Measurements from ENCODE around the gene THRA.

The THRA gene

DNA sequence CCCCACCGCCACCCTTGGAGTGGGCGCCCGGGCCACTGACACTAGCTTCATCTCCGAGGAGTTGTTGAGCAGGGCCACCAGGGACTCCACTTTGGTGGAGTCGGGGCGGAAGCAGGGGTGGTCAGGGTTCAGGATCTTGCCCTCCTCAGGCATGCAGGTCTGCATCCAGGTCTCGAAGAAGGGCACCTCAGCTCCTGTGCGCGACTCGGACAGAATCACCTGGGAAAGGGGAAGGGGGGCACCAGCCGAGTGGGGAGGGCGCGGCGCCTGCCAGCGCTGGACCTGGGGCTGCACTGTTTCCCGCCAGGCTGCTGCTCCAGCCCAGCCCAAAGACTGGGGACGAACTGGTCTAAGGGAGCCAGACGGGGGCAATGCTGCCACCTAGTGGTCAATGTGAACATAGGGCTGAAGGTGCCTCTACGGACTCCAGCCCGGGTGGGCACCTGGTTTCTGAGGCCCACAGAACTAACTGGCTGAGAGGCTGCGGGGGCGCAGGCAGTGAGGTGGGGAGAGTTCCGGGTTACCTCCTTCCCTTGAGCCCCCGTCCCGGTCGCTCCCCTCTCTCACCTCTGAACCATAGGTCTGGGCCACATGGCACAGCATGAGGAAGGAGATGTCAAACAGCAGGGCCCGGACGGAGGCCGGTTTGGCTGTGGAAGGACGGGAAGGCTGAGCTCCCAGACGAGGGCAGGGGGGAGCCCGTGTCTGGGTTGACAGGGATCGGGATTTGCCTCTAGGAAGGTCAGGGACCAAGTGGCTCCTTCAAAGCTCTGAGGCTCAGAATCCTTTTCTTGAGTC lies 35.8 kb upstream of the THRA start:
- peak; percentile 68 for DNase-seq

DNA sequence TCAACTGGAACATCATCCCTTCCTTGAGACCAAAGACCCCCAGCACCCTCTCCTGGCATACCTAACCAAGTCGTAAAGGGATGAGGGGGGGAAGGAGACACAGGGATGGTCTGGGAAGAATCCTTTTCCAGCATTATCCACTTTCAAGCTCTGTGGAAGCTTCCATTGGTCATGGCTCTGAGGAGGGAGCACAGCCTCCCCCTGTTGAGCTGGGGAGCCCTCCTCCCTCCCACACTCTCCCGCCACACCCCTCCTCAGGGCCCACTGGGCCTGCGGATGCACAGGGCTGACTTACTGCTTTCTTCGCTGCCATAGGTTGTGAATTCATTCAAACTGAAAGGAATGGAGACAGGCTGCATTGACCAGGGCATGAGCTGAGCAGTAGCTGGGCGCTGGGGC lies 35.2 kb upstream of the THRA start:
- DNase-seq, result no peak

DNA sequence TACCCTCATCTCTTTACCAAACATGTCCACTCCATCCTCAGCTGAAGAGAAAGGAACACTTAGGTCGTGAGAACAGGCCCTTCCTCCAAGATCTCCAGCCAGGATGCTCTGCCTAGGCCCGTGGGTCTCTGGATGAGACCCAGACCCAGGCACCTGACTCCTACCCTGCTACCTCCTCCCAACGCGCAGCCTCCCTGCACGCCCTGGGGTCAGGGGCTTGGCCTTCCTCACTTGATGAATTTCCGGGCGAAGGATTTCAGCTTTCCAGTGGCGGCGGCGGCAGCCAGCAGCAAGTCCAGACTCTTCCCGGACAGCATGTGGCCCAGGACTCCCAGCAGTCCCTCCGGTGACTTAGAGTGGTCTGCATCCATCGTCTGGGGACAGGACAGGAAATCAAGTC lies 34.2 kb upstream of the THRA start:
- DNase-seq, result no peak

GRCh38 chr17:40031706-40032105 lies 31.1 kb upstream of the THRA start:
- no peak for DNase-seq

GRCh38 chr17:40032322-40033320 lies 30.1 kb upstream of the THRA start:
- no peak for DNase-seq

GRCh38 chr17:40033339-40033738 lies 29.4 kb upstream of the THRA start:
- no peak for DNase-seq

GRCh38 chr17:40034426-40035161 lies 28.2 kb upstream of the THRA start:
- DNase-seq, result no peak

GRCh38 chr17:40035162-40035559 lies 27.6 kb upstream of the THRA start:
- no peak for DNase-seq

DNA sequence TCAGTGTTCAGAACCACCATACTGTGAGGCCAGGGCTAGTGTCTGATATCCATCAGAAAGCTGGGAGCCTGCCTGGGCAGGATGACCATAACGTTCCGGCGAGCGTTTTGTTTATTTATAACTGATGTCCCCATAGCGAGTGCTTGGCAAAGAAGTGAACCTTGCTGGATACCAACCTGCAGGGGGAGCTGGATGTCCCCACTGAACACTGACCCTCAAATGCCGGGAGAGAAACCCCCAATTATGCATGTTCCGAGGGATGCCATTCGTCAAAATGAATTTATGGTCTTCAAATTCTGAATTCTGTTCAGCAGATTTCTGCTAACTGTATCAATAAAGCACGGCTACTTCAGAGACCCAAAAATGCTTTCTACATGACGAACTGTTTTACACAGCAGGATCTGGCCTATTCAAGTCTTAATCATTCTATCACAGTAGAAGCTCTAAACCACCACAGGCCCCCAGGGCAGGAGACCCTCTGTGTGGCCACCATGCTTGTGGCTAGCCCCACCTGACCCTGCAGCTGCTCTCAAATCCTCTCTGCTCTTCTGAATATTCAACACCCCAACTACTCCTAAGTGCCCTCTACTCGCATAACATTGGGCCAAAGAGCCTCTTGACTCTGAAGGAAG lies 23.8 kb upstream of the THRA start:
- DNase-seq, result no peak

DNA sequence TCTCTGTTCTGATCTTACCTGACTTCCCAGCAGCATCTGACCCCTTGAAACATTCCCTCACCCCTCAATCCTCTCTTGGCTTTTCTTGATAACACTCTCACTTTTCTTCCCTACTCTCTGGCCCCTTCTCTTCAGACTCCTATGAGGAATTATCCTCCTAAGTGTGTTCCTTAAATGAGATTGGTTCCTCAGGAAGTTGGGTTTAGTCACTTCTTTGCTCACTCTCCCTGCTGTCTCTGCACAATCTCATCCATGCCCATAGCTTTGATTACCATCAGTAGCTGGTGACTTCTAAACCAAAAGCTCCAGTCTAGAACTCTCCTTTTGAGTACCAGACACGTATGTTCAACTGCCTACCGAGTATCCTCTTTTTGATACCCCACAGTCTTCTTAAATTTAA lies 21.6 kb upstream of the THRA start:
- no peak for DNase-seq

DNA sequence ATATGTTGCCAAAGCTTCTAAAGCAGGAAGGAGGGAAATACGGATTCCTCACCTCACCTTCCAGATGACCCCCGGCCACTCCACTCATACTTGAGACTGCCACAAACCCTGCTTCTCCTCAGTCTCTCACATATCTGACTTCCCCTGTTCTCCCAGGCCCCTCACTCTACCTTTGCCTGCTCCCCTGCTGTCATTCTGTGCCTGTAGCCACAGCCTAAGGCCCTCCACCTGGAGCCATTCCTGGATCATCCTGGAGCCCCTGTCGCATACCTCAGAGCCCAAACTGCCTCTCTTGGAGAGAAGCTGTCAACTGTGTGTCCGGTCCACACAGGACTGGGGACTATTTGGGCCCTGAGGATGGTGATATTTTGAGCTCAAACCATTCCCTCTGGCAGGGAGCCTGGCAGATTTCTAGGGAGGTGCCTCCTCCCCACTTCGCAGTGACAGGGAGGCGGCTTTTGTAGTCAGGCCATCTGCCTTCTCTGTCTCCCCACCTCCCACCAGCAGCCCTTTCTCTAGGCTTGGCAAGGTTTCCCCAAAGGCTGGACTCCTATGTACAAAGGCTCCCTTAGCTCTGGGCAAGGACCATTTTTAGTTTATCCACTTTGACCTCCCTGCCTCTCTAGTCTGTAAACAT lies 6.3 kb upstream of the THRA start:
- no peak for DNase-seq

DNA sequence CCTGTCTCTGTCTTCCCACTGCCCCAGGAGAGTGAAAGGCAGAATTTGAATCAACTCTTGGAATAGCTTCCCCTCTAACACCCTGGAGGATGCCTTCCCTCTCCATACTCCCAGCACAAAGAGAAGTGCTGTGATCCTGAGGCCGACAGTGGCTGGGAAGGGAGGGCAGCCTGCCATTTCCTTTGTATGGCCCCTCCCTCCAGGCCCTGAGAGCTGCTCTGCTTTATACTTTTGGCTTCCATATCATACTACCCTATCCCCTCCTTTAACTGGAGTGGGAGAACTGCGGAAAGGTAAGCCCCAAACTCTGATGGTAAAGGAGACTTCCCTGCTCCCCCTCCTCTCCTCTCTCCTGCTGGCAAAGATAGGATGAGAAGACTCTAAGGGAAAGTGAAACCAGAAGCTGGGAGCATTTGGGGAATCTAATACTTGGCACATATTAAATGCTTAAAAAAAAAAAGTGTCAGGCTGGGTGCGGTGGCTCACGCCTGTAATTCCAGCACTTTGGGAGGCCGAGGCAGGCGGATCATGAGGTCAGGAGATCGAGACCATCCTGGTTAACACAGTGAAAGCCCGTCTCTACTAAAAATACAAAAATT lies 4.5 kb upstream of the THRA start:
- DNase-seq, result no peak

GRCh38 chr17:40058865-40059264 lies 3.9 kb upstream of the THRA start:
- no peak for DNase-seq

DNA sequence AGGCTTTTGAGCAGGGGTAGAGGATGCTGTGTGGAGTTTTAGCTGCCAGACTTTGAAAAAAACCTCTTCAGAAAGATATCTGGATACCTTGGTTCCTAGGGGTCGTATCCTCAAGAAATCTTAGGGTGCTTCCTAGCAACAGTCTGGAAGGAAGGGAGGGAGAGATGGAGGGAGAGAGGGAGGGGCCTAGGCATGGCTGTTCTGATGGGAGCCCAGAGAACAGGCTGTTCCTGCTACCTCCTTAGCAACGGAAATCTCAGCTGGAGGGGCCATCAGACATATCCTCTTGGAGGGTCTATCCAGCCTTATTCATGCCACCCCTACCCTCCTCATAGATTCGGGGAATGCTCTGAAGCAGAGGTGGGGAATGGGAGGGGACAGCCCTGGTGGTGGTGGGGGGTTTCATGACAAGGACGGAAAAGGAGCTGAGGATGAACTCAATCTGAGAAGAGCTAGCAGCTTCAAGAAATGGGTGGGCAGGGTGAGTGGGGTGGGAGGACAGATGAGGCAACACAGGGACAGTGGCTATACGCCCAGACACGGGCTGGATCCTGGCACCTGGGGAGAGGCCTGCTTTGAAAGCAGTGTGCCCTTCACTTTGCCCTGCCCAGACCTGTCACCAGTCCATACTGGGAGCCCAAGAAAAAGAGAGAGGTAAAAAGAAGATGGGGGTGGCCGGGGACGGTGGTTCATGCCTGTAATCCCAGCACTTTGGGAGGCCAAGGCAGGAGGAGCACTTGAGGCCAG lies 2.9 kb upstream of the THRA start:
- DNase-seq, result no peak

DNA sequence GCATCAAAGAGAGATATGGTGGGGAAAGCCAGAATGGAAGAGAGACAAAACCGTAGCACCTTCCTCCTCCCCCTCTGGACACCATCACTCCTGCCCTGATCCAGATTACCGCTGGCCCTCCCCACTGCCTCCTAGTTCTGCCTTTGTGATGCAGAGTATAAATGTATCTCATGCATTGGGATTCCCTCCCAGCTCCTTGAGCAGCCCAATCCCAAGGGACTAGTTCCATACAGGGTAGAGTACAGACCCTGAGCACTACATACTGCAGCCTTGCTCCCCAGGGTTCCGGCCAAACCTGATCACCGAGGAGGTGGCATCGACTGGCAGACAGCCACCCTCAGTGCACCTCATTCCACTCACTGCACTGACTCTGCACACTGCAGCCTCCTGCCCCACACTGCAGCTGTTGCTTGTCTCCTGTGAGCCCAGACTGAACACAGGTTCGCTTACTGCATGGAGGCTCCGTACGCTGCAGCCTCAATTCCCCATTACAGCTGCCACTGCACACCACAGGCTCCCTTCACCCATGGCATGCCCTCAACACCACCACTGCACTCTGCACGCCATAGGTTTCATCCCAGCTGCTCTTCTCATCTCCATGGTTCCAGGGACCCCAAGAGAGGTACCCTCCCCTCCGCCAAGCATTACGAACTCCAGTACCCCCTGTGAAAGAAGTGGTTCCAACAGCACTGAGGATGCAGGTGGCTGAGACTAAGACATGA lies 1.7 kb upstream of the THRA start:
- DNase-seq, result no peak

GRCh38 chr17:40061609-40062038 lies 1.1 kb upstream of the THRA start:
- no peak for DNase-seq

DNA sequence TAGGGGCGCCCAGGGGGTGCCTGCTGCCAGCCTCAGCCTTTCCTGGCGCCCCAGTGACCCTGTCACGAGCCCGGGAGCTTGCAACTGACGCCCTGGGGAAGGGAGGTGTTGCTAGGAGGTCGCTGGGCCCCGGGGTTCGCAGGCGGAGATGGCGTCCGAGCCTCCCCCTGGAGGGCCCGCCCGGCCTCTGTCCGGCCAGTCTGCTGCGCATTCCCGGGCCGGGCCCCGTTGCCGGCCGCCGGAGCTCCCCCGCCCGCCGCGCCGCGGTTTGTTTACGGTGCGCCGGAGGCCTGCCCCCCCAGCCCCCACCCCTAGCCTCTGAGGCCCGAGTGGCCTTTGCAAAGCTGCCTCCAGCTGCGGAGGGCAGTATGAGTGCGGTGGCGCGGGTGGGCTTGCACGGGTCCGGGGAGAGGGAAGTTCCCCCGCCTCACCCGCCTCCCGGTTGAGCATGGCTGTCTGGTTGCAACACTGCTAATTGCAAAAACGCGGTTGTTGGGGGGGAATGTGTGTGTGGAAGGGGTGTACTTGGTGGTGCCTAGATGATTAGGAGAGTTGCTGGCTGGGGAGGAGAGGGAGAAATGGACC lies 514 bp downstream of the THRA start:
- no peak for DNase-seq

- DNase-seq, result no peak
Observed at GRCh38 chr17:40063901-40064531, 1.3 kb downstream of the THRA start.

All from activated T-cell treated with anti-CD3 and anti-CD28 coated beads for 4 hours (primary cell).